ENCODE data around the gene SPPL2A. TPM values are rescaled to one million over a fixed set of nuclear protein-coding genes. Genes with fewer than 3 reads are reported as not detected.

The SPPL2A gene
- total and polyA plus RNA-seq, 2 of the 13 experiments (the other 11 are each of a cell fraction or from before 2014, with no cell fraction given), result 80.5 to 105 TPM

DNA sequence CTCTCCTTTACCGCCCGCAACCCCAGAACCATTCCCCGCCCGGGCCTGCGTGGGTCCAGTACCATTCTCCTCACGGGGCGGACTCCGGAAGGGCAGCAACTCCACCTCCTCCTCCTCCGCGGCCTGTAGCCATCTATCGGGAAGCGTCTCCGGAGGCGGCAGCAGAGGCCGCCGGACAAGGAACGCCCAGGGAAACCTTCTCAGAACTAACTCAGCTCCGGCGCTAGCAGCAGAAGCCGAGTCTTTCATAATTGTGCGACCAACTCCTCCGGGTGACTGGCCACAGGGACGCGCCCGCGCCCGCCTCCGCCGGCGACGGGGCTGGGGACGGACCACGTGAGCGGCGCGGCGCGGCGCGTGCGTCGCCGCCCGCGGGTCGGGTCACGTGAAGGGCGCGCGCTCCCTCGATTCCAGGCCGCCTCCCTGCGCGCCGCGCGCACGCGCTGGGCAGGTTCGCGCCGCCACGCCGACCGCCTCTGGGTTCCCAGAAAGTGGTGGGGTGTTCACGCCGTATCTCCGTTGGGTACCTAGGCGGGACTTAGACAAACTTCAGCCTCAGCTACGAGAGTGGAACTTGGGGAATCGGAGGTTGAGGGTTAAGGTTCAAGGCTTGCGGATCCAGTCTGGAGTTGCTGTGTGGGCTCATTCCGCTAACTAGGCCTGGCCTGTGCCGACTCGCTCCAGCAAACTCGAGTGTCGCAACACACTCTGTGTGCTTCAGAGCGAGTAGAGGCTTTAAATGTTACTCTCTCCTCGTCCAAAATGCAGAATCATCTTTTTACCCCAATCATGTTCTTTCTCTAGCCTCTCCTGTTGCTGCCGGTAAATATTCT lies 78.8 kb downstream of the SPPL2A start, which contains the start of gene TRPM7 (continued):
- TF ChIP-seq ZNF512 (CRISPR knock-in tag; IDR thresholded peaks at IDR 0.05), result no peak
- TF ChIP-seq MTA1 (CRISPR knock-in tag; IDR thresholded peaks at IDR 0.05; ENCODE audit: borderline replicate concordance), result peak; percentile 22; the same call in 1 of the 2 replicates
- TF ChIP-seq BRD4 (CRISPR knock-in tag; IDR thresholded peaks at IDR 0.05), result peak; percentile 61; the same call in 1 of the 2 replicates
- TF ChIP-seq, protein P1, sequence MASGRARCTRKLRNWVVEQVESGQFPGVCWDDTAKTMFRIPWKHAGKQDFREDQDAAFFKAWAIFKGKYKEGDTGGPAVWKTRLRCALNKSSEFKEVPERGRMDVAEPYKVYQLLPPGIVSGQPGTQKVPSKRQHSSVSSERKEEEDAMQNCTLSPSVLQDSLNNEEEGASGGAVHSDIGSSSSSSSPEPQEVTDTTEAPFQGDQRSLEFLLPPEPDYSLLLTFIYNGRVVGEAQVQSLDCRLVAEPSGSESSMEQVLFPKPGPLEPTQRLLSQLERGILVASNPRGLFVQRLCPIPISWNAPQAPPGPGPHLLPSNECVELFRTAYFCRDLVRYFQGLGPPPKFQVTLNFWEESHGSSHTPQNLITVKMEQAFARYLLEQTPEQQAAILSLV (CRISPR knock-in tag; IDR thresholded peaks at IDR 0.05; ENCODE audit: borderline replicate concordance), result peak; percentile 70; the same call in 1 of the 2 replicates
- 0 out of 2 replicates have a peak, but pooled peaks have one; percentile 8 for TF ChIP-seq PBX2 (CRISPR knock-in tag; IDR thresholded peaks at IDR 0.05)
- peak; percentile 28; the same call in 1 of the 2 replicates for TF ChIP-seq RARA (CRISPR knock-in tag; IDR thresholded peaks at IDR 0.05)
- no peak for TF ChIP-seq NRL (CRISPR knock-in tag; IDR thresholded peaks at IDR 0.05; ENCODE audit: borderline replicate concordance)
- TF ChIP-seq SNAPC2 (CRISPR knock-in tag; IDR thresholded peaks at IDR 0.05), result peak; percentile 30; the same call in 1 of the 2 replicates
- no peak; the same call in 1 of the 2 replicates for TF ChIP-seq KLF11 (CRISPR knock-in tag; IDR thresholded peaks at IDR 0.05)
- no peak for TF ChIP-seq TRAFD1 (CRISPR knock-in tag; IDR thresholded peaks at IDR 0.05; ENCODE audit: borderline replicate concordance)
- TF ChIP-seq ZIK1 (CRISPR knock-in tag; IDR thresholded peaks at IDR 0.05; ENCODE audit: borderline replicate concordance, low read depth), result peak; percentile 90; the same call in 1 of the 2 replicates
- TF ChIP-seq MEF2D (CRISPR knock-in tag; IDR thresholded peaks at IDR 0.05), result no peak
- TF ChIP-seq PTBP1 (IDR thresholded peaks at IDR 0.05; ENCODE audit: low read depth, low read length, poor library complexity, severe bottlenecking), result no peak
- no peak for TF ChIP-seq ZZZ3 (CRISPR knock-in tag; IDR thresholded peaks at IDR 0.05; ENCODE audit: borderline replicate concordance)
- TF ChIP-seq ZNF354B (CRISPR knock-in tag; IDR thresholded peaks at IDR 0.05), result no peak
- peak; percentile 70; the same call in 1 of the 2 replicates for TF ChIP-seq ZNF691 (CRISPR knock-in tag; IDR thresholded peaks at IDR 0.05; ENCODE audit: borderline replicate concordance, low read depth)
- no peak for TF ChIP-seq RFX5 (IDR thresholded peaks at IDR 0.05; ENCODE audit: low read depth, low read length)
- TF ChIP-seq MEIS2 (CRISPR knock-in tag; IDR thresholded peaks at IDR 0.05), result peak; percentile 62; the same call in 1 of the 2 replicates
- TF ChIP-seq ZNF138 (CRISPR knock-in tag; IDR thresholded peaks at IDR 0.05; ENCODE audit: low read depth), result 0 out of 2 replicates have a peak, but pooled peaks have one; percentile 23
- TF ChIP-seq, protein P2, sequence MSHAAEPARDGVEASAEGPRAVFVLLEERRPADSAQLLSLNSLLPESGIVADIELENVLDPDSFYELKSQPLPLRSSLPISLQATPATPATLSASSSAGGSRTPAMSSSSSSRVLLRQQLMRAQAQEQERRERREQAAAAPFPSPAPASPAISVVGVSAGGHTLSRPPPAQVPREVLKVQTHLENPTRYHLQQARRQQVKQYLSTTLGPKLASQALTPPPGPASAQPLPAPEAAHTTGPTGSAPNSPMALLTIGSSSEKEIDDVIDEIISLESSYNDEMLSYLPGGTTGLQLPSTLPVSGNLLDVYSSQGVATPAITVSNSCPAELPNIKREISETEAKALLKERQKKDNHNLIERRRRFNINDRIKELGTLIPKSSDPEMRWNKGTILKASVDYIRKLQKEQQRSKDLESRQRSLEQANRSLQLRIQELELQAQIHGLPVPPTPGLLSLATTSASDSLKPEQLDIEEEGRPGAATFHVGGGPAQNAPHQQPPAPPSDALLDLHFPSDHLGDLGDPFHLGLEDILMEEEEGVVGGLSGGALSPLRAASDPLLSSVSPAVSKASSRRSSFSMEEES (CRISPR knock-in tag; IDR thresholded peaks at IDR 0.05), result no peak

All from HepG2 (cell line).